HCT116 (cell line): ENCODE data around the gene HAP1. TPM values are rescaled to one million over a fixed set of nuclear protein-coding genes. Genes with fewer than 3 reads are reported as not detected.

Experiments
- ATAC-seq: fragments of 200-7000 bp; cut with Tn5 transposase; 2 replicates; pipeline ENCODE4 v1.9.1; 2020; ENCODE audit warnings: mild to moderate bottlenecking, moderate library complexity
- BruUV-seq: library from RNA; stranded (reverse); fragments of 400-500 nt; replicated peaks from 2 replicates; lab custom pipeline; 2021; lab: Mats Ljungman, UMichigan
- CTCF ChIA-PET: fragments of 300-600 bp; sonication (Branson Sonifier 250); formaldehyde crosslinking; loops from one replicate; lab custom pipeline; 2021; ENCODE audit warnings: antibody characterized with exemption; lab: Charles Lee
- POLR2A ChIA-PET: fragments of 300-600, 350-600 bp; sonication (Branson Sonifier 250); formaldehyde crosslinking; loops from one replicate; lab custom pipeline; 2021; ENCODE audit warnings: antibody characterized with exemption; lab: Charles Lee
- RAD21 ChIA-PET, 2 experiments: fragments of 300-600 bp; sonication (Branson Sonifier 250); formaldehyde crosslinking; loops; one replicate each; lab custom pipeline; 2023; ENCODE audit warnings: low total read pairs in 2 of 2; ENCODE audit not compliant: uncharacterized antibody in 2 of 2, unreplicated experiment in 2 of 2, low non-redundant PET in 1 of 2; lab: Charles Lee
- DNase-seq: peaks from one replicate; pipeline ENCODE4 v3.0.0-alpha.2; 2010; ENCODE audit warnings: low read depth, low spot score
- H2AFZ ChIP-seq: fragments of 200-600 bp; shearing (Covaris generic), sonication (generic); 2 replicates; pipeline ENCODE4 v1.6.1; 2017; ENCODE audit warnings: low read depth, mixed run types, mixed read lengths, antibody characterized with exemption, low read length; ENCODE audit not compliant: poor library complexity, severe bottlenecking
- H3K27ac ChIP-seq: 2 replicates; pipeline ENCODE4 v1.5.1; 2012; ENCODE audit warnings: low read depth, low read length
- H3K27me3 ChIP-seq: fragments of 200-600 bp; sonication (generic); 2 replicates; pipeline ENCODE4 v1.6.1; 2016; ENCODE audit warnings: mixed run types, low read length, mixed read lengths; ENCODE audit not compliant: insufficient read depth
- H3K36me3 ChIP-seq, 2 experiments: fragments of 200-500 bp in 1 of 2; fragments of 200-600 bp in 1 of 2; sonication (Bioruptor generic) in 1 of 2; sonication (generic) in 1 of 2; 2 replicates each; pipeline versions ENCODE4 v1.5.1 to v1.6.1; 2014 to 2016; ENCODE audit warnings: low read length in 2 of 2, inconsistent platforms in 1 of 2, mixed read lengths in 1 of 2, mixed run types in 1 of 2; ENCODE audit not compliant: insufficient read depth in 2 of 2, control insufficient read depth in 1 of 2
- H3K4me1 ChIP-seq, 2 experiments: fragments of 200-600 bp in 1 of 2; sonication (generic) in 1 of 2; 2 replicates each; pipeline versions ENCODE4 v1.5.1 to v1.6.1; 2012 to 2017; ENCODE audit warnings: low read length in 2 of 2, inconsistent platforms in 1 of 2, mild to moderate bottlenecking in 1 of 2, mixed read lengths in 1 of 2, mixed run types in 1 of 2, moderate library complexity in 1 of 2; ENCODE audit not compliant: insufficient read depth in 2 of 2, control insufficient read depth in 1 of 2
- H3K4me2 ChIP-seq: fragments of 200-600 bp; sonication (generic); 2 replicates; pipeline ENCODE4 v1.6.1; 2017; ENCODE audit warnings: mixed run types, low read length, mixed read lengths
- H3K4me3 ChIP-seq, 2 experiments: fragments of 200-600 bp in 1 of 2; sonication (generic) in 1 of 2; replicated peaks in 1 of 2; 2 replicates each; pipeline ENCODE4 v1.5.1; 2011 to 2016; ENCODE audit warnings: low read length in 2 of 2, control low read depth in 1 of 2, low read depth in 1 of 2, mild to moderate bottlenecking in 1 of 2, mixed read lengths in 1 of 2, mixed run types in 1 of 2
- H3K79me2 ChIP-seq: fragments of 200-600 bp; sonication (generic); 2 replicates; pipeline ENCODE4 v1.6.1; 2017; ENCODE audit warnings: mild to moderate bottlenecking, mixed run types, low read length, moderate library complexity, mixed read lengths; ENCODE audit not compliant: insufficient read depth
- H3K9ac ChIP-seq: fragments of 200-600 bp; sonication (generic); 2 replicates; pipeline ENCODE4 v1.6.1; 2016; ENCODE audit warnings: low read length, mixed read lengths
- H3K9me2 ChIP-seq: fragments of 200-600 bp; sonication (generic), shearing (Covaris generic); 2 replicates; pipeline ENCODE4 v1.6.1; 2017; ENCODE audit warnings: mixed run types, mild to moderate bottlenecking, moderate library complexity; ENCODE audit not compliant: insufficient read depth
- H3K9me3 ChIP-seq, 2 experiments: fragments of 200-500 bp in 1 of 2; fragments of 200-600 bp in 1 of 2; sonication (Bioruptor generic) in 1 of 2; sonication (generic) in 1 of 2; 2 replicates each; pipeline ENCODE4 v1.6.1; 2014 to 2017; ENCODE audit warnings: low read length in 2 of 2, mixed read lengths in 2 of 2, inconsistent platforms in 1 of 2, low read depth in 1 of 2, mild to moderate bottlenecking in 1 of 2, mixed run types in 1 of 2, moderate library complexity in 1 of 2; ENCODE audit not compliant: control insufficient read depth in 1 of 2, insufficient read depth in 1 of 2
- H4K20me1 ChIP-seq: fragments of 200-600 bp; sonication (generic), shearing (Covaris generic); 2 replicates; pipeline ENCODE4 v1.6.1; 2017; ENCODE audit warnings: mixed run types, mild to moderate bottlenecking, moderate library complexity; ENCODE audit not compliant: insufficient read depth
- JUND ChIP-seq: IDR thresholded peaks from 2 replicates; pipeline ENCODE4 v1.6.1; 2012
- POLR2A ChIP-seq: IDR thresholded peaks from 2 replicates; pipeline ENCODE4 v1.7.0; 2011; ENCODE audit warnings: borderline replicate concordance; ENCODE audit not compliant: insufficient read depth, insufficient read length; ENCODE audit errors: extremely low read depth
- POLR2AphosphoS5 ChIP-seq: IDR thresholded peaks from 2 replicates; pipeline ENCODE4 v1.6.1; 2011; ENCODE audit warnings: mild to moderate bottlenecking, low read depth, low read length, moderate library complexity
- SRF ChIP-seq: IDR thresholded peaks from 2 replicates; pipeline ENCODE4 v1.6.1; 2012; ENCODE audit warnings: low read depth
- TCF7L2 ChIP-seq: IDR thresholded peaks from 2 replicates; pipeline ENCODE4 v1.7.0; 2011; ENCODE audit warnings: borderline replicate concordance, inconsistent platforms; ENCODE audit not compliant: insufficient read depth, insufficient read length; ENCODE audit errors: extremely low read depth
- YY1 ChIP-seq: IDR thresholded peaks from 2 replicates; pipeline ENCODE4 v1.6.1; 2011; ENCODE audit warnings: low read length, low read depth, moderate library complexity, mild to moderate bottlenecking; ENCODE audit not compliant: insufficient replicate concordance; ENCODE audit errors: extremely low read depth
- intact Hi-C: fragments of 100-400 bp; cut with micrococcal nuclease; formaldehyde crosslinking; loops from 2 replicates; pipeline ENCODE4 v1.10.0; 2022
- total RNA-seq: library from RNA; stranded (reverse); gene quantifications from one replicate; pipeline ENCODE4 v1.2.1, GENCODE V29; 2021; ENCODE audit not compliant: unreplicated experiment
- TF ChIP-seq, protein P1 (sequence below): IDR thresholded peaks from 2 replicates; pipeline ENCODE4 v1.6.1; 2012
- TF ChIP-seq, protein P2 (sequence below): IDR thresholded peaks from 2 replicates; pipeline ENCODE4 v1.6.1; 2012
- TF ChIP-seq, protein P3 (sequence below): IDR thresholded peaks from 2 replicates; pipeline ENCODE4 v1.6.1; 2011; ENCODE audit warnings: mild to moderate bottlenecking, low read length, moderate library complexity; ENCODE audit not compliant: insufficient replicate concordance; ENCODE audit errors: extremely low read depth

HAP1 gene
- total RNA-seq, 1 experiment from 2014 or later: 3.4 TPM

DNA sequence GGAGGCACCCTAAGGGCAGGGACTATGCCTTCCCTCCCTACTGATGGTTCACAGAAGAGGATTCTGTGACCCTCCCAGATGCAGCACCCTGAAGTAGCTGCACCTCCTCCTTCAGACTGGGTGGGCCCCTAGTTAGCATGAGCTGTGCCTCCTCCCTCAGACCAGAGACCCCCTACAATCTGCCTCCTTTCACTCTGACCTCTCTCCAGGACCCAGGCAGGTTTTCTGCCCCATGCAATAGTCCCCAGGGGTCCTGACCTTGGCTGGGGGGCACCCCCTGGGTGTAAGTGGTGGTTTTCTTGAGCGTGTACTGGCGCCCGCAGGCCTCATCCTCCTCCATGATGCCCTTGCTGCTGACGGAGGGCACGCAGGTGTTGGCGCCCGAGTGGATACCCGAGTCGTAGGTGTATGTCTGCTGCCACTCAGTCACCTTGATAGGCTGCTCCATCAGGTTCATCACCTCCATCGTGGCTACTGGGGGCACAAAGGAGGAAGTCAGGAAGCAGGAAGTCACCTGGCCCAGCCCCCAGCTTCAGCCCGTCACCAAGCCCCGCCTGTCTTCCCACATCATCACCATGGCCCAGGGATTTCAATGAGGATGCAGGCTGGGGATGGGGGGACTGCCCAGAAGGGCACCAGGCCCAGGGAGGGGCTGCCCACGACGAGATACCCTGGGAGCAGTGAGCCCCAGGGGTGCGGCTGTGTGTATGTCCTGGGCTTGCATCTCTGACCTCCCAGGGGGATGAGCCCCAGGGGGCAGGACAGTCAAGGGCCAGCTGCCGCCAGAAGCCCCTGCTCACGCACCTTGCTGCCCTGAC lies 37.2 kb upstream of the HAP1 start:
- peak; percentile 7 for ATAC-seq
- RAD21 ChIA-PET: no interaction called here
- BruUV-seq: no TSS peak
- Histone ChIP-seq H3K9me2 (no peaks in the 10 kb centered on the region), H3K9me3 (no peaks in the 10 kb centered on the region), H3K27ac (peak overlapping the region; percentile 73), H2AFZ (no peak overlapping the region), H3K4me2 (peak overlapping the region; percentile 86), H3K79me2 (peaks cover 47% of the 10 kb centered on the region), H3K4me1 (peaks cover 50 to 55% of the 10 kb centered on the region in 2 experiments), H3K4me3 (peak overlapping the region in 1 of 2 experiments; percentile 47; a peak in 3 of 4 replicates), H3K36me3 (peaks cover 30 to 34% of the 10 kb centered on the region in 2 experiments; a peak in 3 of 4 replicates), H3K9ac (peak overlapping the region; percentile 68), H3K27me3 (no peaks in the 10 kb centered on the region), H4K20me1 (no peaks in the 10 kb centered on the region)
- TF ChIP-seq, protein P1, sequence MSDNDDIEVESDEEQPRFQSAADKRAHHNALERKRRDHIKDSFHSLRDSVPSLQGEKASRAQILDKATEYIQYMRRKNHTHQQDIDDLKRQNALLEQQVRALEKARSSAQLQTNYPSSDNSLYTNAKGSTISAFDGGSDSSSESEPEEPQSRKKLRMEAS: no peak
- TF ChIP-seq, protein P2, sequence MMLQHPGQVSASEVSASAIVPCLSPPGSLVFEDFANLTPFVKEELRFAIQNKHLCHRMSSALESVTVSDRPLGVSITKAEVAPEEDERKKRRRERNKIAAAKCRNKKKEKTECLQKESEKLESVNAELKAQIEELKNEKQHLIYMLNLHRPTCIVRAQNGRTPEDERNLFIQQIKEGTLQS: no peak
- TF ChIP-seq POLR2A (no peak), YY1 (no peak), SRF (no peak)
- CTCF ChIA-PET: no interaction called here
- no peak for DNase-seq
- POLR2A ChIA-PET: no interaction called here
- intact Hi-C loops: loop anchor here (2.0 kb wide), 2 partner anchors 15 to 29 kb away; partner anchors contain the start of gene JUP

DNA sequence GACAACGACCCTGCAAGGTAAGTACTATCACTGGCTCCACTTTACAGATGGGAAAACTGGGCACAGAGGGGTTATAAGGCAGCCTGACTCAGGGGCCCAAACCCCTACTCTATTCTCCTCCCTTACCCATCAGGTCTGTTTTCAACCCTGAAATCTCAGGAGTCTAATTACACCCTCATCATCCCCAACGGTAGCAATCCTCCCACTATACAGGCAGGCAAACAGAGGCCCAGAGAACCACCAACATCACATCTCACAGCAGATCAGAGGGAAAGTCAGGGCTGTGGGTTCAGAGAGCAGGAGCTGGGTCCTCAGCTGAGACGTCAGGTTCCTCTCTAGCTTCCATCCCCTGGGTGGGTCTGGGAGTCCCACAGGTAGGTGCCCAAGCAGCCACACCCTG lies 35.5 kb upstream of the HAP1 start:
- H3K27me3 ChIP-seq: no peaks in the 10 kb centered on the region
- H2AFZ ChIP-seq: no peak overlapping the region
- no peaks in the 10 kb centered on the region for H3K9me2 ChIP-seq
- BruUV-seq: no TSS peak
- no peak overlapping the region for H3K4me2 ChIP-seq
- peaks cover 39 to 41% of the 10 kb centered on the region in 2 experiments for H3K36me3 ChIP-seq
- DNase-seq: no peak
- H3K79me2 ChIP-seq: peaks cover 40% of the 10 kb centered on the region
- TF ChIP-seq, protein P3, sequence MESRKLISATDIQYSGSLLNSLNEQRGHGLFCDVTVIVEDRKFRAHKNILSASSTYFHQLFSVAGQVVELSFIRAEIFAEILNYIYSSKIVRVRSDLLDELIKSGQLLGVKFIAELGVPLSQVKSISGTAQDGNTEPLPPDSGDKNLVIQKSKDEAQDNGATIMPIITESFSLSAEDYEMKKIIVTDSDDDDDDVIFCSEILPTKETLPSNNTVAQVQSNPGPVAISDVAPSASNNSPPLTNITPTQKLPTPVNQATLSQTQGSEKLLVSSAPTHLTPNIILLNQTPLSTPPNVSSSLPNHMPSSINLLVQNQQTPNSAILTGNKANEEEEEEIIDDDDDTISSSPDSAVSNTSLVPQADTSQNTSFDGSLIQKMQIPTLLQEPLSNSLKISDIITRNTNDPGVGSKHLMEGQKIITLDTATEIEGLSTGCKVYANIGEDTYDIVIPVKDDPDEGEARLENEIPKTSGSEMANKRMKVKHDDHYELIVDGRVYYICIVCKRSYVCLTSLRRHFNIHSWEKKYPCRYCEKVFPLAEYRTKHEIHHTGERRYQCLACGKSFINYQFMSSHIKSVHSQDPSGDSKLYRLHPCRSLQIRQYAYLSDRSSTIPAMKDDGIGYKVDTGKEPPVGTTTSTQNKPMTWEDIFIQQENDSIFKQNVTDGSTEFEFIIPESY: no peak
- TF ChIP-seq JUND (no peak), POLR2AphosphoS5 (0 out of 2 replicates have a peak, but pooled peaks have one; percentile 7), TCF7L2 (no peak)
- no peak overlapping the region for H3K4me3 ChIP-seq
- H4K20me1 ChIP-seq: no peaks in the 10 kb centered on the region
- CTCF ChIA-PET: no interaction called here
- POLR2A ChIA-PET: interaction anchor here (1.3 kb wide), 1 partner anchor 16 kb away, joined by 3 read pairs; the partner anchor contains the start of gene JUP
- no peaks in the 10 kb centered on the region for H3K9me3 ChIP-seq
- intact Hi-C loops: no loop called here
- no peak for ATAC-seq
- H3K9ac ChIP-seq: no peak overlapping the region
- peaks cover 35 to 39% of the 10 kb centered on the region in 2 experiments for H3K4me1 ChIP-seq
- RAD21 ChIA-PET: no interaction called here
- H3K27ac ChIP-seq: no peak overlapping the region
